Measurements from ENCODE around the gene MRPL16. TPM values are rescaled to one million over a fixed set of nuclear protein-coding genes. Genes with fewer than 3 reads are reported as not detected.
"Not testable (repeated sequence)": the region's sequence is repeated elsewhere in the genome, so short reads cannot be mapped to it uniquely, and the experiment has no call there.

The MRPL16 gene
- polyA plus RNA-seq, 3 donors: 57.2 to 60.1 (median 59.9) TPM

GRCh38 chr11:59784441-59784840, 26.1 kb downstream of the MRPL16 start:
- not testable (repeated sequence) for DNase-seq (ENCODE audit: extremely low read depth in 1 of 11, low read depth in 9 of 11, low spot score in 4 of 11)

- no peak for DNase-seq (ENCODE audit: extremely low read depth in 1 of 11, low read depth in 9 of 11, low spot score in 4 of 11)
These were observed 26.9 kb downstream of the MRPL16 start for GRCh38 chr11:59783632-59784090.

- no peak for DNase-seq (ENCODE audit: extremely low read depth in 1 of 11, low read depth in 9 of 11, low spot score in 4 of 11)
These were observed 28.5 kb downstream of the MRPL16 start for GRCh38 chr11:59782080-59782479.

- DNase-seq (ENCODE audit: extremely low read depth in 1 of 11, low read depth in 9 of 11, low spot score in 4 of 11): no peak
These were observed 31.1 kb downstream of the MRPL16 start for GRCh38 chr11:59779487-59779886.

- no peak for DNase-seq (ENCODE audit: extremely low read depth in 1 of 11, low read depth in 9 of 11, low spot score in 4 of 11)
These were observed 32.5 kb downstream of the MRPL16 start for GRCh38 chr11:59778122-59778521.

GRCh38 chr11:59777104-59777503, 33.5 kb downstream of the MRPL16 start:
- DNase-seq (ENCODE audit: extremely low read depth in 1 of 11, low read depth in 9 of 11, low spot score in 4 of 11): no peak

GRCh38 chr11:59776210-59777066, 34.1 kb downstream of the MRPL16 start:
- DNase-seq (ENCODE audit: extremely low read depth in 1 of 11, low read depth in 9 of 11, low spot score in 4 of 11): peak in 1 of 11 donors; percentile 5

GRCh38 chr11:59773083-59773440, 37.5 kb downstream of the MRPL16 start:
- DNase-seq (ENCODE audit: extremely low read depth in 1 of 11, low read depth in 9 of 11, low spot score in 4 of 11): no peak

GRCh38 chr11:59771605-59772004, 39.0 kb downstream of the MRPL16 start:
- DNase-seq (ENCODE audit: extremely low read depth in 1 of 11, low read depth in 9 of 11, low spot score in 4 of 11): no peak

- no peak for DNase-seq (ENCODE audit: extremely low read depth in 1 of 11, low read depth in 9 of 11, low spot score in 4 of 11)
These were observed 39.7 kb downstream of the MRPL16 start for GRCh38 chr11:59770869-59771268.

GRCh38 chr11:59770319-59770718, 40.3 kb downstream of the MRPL16 start:
- no peak for DNase-seq (ENCODE audit: extremely low read depth in 1 of 11, low read depth in 9 of 11, low spot score in 4 of 11)

- no peak for DNase-seq (ENCODE audit: extremely low read depth in 1 of 11, low read depth in 9 of 11, low spot score in 4 of 11)
These were observed 40.8 kb downstream of the MRPL16 start for GRCh38 chr11:59769828-59770227.

- DNase-seq (ENCODE audit: extremely low read depth in 1 of 11, low read depth in 9 of 11, low spot score in 4 of 11): no peak
These were observed 41.5 kb downstream of the MRPL16 start for GRCh38 chr11:59769111-59769510.

- DNase-seq (ENCODE audit: extremely low read depth in 1 of 11, low read depth in 9 of 11, low spot score in 4 of 11): no peak
These were observed 43.4 kb downstream of the MRPL16 start for GRCh38 chr11:59767225-59767611.

- no peak for DNase-seq (ENCODE audit: extremely low read depth in 1 of 11, low read depth in 9 of 11, low spot score in 4 of 11)
These were observed 43.9 kb downstream of the MRPL16 start for GRCh38 chr11:59766542-59767224.

- DNase-seq (ENCODE audit: extremely low read depth in 1 of 11, low read depth in 9 of 11, low spot score in 4 of 11): no peak
These were observed 45.4 kb downstream of the MRPL16 start for GRCh38 chr11:59765068-59765735.

- DNase-seq (ENCODE audit: extremely low read depth in 1 of 11, low read depth in 9 of 11, low spot score in 4 of 11): no peak
These were observed 48.6 kb downstream of the MRPL16 start for GRCh38 chr11:59761993-59762392.

GRCh38 chr11:59760771-59761170, 49.8 kb downstream of the MRPL16 start:
- no peak for DNase-seq (ENCODE audit: extremely low read depth in 1 of 11, low read depth in 9 of 11, low spot score in 4 of 11)

GRCh38 chr11:59759900-59760299, 50.7 kb downstream of the MRPL16 start:
- DNase-seq (ENCODE audit: extremely low read depth in 1 of 11, low read depth in 9 of 11, low spot score in 4 of 11): no peak
